SK-MEL-5 (cell line): ENCODE measurements around the gene IFTAP. TPM values are rescaled to one million over a fixed set of nuclear protein-coding genes. Genes with fewer than 3 reads are reported as not detected.
"Not testable (repeated sequence)": the region's sequence is repeated elsewhere in the genome, so short reads cannot be mapped to it uniquely, and the experiment has no call there.

Experiments used
- DNase-seq: peaks from one replicate; pipeline ENCODE4 v3.0.0-alpha.2; 2016; ENCODE audit warnings: low read depth, low spot score
- in situ Hi-C: cut with HindIII; loops from 2 replicates; pipeline ENCODE4 v1.10.0; 2016; ENCODE audit warnings: low sequenced_read_pairs, high pct_unique_total_duplicates, low pct_unique_long_range_greater_than_20kb
- polyA plus RNA-seq, 2 experiments: library from polyadenylated mRNA; depleted of rRNA; stranded (reverse); fragments of >200 nt; gene quantifications; 2 replicates each; pipeline ENCODE4 v1.2.3, GENCODE V29; 2015
- total RNA-seq: library from RNA; depleted of rRNA; stranded (reverse); fragments of >200 nt; shearing (Covaris generic); gene quantifications from 2 replicates; pipeline ENCODE4 v1.2.3, GENCODE V29; 2014; rRNA removed

IFTAP gene
- 29.8 and 33.6 TPM in 2 replicates for total RNA-seq
- 10.0 and 17.5 TPM in 2 replicates for polyA plus RNA-seq (2015; cell fraction: cytosol; rRNA removed)
- polyA plus RNA-seq (2015; cell fraction: nucleus; rRNA removed), result 3.7 and 7.9 TPM in 2 replicates

GRCh38 chr11:36594316-36594989, at the start of gene IFTAP:
IFTAP (plus strand) TSS chr11:36594502; CDS start chr11:36610104, 15,602 bp downstream.
- in situ Hi-C loops, result no loop called here
- DNase-seq, result peak; percentile 95

GRCh38 chr11:36550385-36551115, 43.8 kb upstream of the IFTAP start:
- in situ Hi-C loops, result no loop called here

GRCh38 chr11:36557390-36557789, 36.9 kb upstream of the IFTAP start:
- in situ Hi-C loops, DNase-seq: not testable (repeated sequence)

More at GRCh38 chr11:36550385-36551115, 43.8 kb upstream of the IFTAP start:
- no peak for DNase-seq

GRCh38 chr11:36557991-36558390, 36.3 kb upstream of the IFTAP start:
- in situ Hi-C loops, result no loop called here
- no peak for DNase-seq

- in situ Hi-C loops, result no loop called here
- no peak for DNase-seq
Measured at GRCh38 chr11:36558571-36559413, 35.5 kb upstream of the IFTAP start.

- in situ Hi-C loops, result no loop called here
Measured at GRCh38 chr11:36564376-36565030, 29.8 kb upstream of the IFTAP start.

GRCh38 chr11:36565031-36565610, 29.2 kb upstream of the IFTAP start:
- in situ Hi-C loops, result no loop called here
- no peak for DNase-seq

More at GRCh38 chr11:36564376-36565030, 29.8 kb upstream of the IFTAP start:
- DNase-seq, result peak; percentile 82

GRCh38 chr11:36566407-36567053, 27.8 kb upstream of the IFTAP start:
- in situ Hi-C loops, result no loop called here
- DNase-seq, result peak; percentile 40

GRCh38 chr11:36567694-36568093, 26.6 kb upstream of the IFTAP start, which contains the start of gene RAG1:
RAG1 (plus strand) TSS chr11:36568007; CDS start chr11:36573305, 5,298 bp downstream.
- no peak for DNase-seq
- in situ Hi-C loops, result no loop called here

GRCh38 chr11:36569095-36569494, 25.2 kb upstream of the IFTAP start:
- in situ Hi-C loops, result no loop called here
- DNase-seq, result no peak

GRCh38 chr11:36574486-36574885, 19.8 kb upstream of the IFTAP start:
- no peak for DNase-seq
- in situ Hi-C loops, result no loop called here

- in situ Hi-C loops, result no loop called here
- DNase-seq, result no peak
Measured at GRCh38 chr11:36577373-36577772, 16.9 kb upstream of the IFTAP start.

- no peak for DNase-seq
- in situ Hi-C loops, result no loop called here
Measured at GRCh38 chr11:36577859-36578258, 16.4 kb upstream of the IFTAP start.

GRCh38 chr11:36578458-36578857, 15.8 kb upstream of the IFTAP start:
- in situ Hi-C loops, result no loop called here
- DNase-seq, result no peak

GRCh38 chr11:36581536-36581935, 12.8 kb upstream of the IFTAP start:
- in situ Hi-C loops, result no loop called here
- no peak for DNase-seq

GRCh38 chr11:36583667-36584066, 10.6 kb upstream of the IFTAP start:
- in situ Hi-C loops, result no loop called here
- DNase-seq, result peak; percentile 11

- in situ Hi-C loops, result no loop called here
- no peak for DNase-seq
Measured at GRCh38 chr11:36586543-36586942, 7.8 kb upstream of the IFTAP start.
